A673 (cell line): ENCODE data around the gene GRID1.

Source experiments
- EZH2 ChIP-seq: fragments of 200-600 bp; sonication (generic); IDR thresholded peaks from 2 replicates; pipeline ENCODE4 v1.6.1; 2017; ENCODE audit warnings: borderline replicate concordance, low read depth, mild to moderate bottlenecking, mixed read lengths, antibody characterized with exemption, low read length; ENCODE audit not compliant: poor library complexity, severe bottlenecking
- TF ChIP-seq, protein P1 (sequence below): fragments of 300-800, 200-600 bp; sonication (generic); conservative IDR thresholded peaks from 2 replicates; pipeline ENCODE4 v1.5.1; 2017; ENCODE audit warnings: low read depth, mild to moderate bottlenecking, antibody characterized with exemption, low read length, moderate library complexity, mixed read lengths

GRCh38 chr10:85858776-85859515 is 507.6 kb downstream of the GRID1 start:
- TF ChIP-seq, protein P1, sequence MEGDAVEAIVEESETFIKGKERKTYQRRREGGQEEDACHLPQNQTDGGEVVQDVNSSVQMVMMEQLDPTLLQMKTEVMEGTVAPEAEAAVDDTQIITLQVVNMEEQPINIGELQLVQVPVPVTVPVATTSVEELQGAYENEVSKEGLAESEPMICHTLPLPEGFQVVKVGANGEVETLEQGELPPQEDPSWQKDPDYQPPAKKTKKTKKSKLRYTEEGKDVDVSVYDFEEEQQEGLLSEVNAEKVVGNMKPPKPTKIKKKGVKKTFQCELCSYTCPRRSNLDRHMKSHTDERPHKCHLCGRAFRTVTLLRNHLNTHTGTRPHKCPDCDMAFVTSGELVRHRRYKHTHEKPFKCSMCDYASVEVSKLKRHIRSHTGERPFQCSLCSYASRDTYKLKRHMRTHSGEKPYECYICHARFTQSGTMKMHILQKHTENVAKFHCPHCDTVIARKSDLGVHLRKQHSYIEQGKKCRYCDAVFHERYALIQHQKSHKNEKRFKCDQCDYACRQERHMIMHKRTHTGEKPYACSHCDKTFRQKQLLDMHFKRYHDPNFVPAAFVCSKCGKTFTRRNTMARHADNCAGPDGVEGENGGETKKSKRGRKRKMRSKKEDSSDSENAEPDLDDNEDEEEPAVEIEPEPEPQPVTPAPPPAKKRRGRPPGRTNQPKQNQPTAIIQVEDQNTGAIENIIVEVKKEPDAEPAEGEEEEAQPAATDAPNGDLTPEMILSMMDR: no peak
- no peak for TF ChIP-seq EZH2
